Sigmoid colon (tissue), 4 donors: ENCODE data around the gene ARHGEF6.
"Not testable (repeated sequence)": the region's sequence is repeated elsewhere in the genome, so short reads cannot be mapped to it uniquely, and the experiment has no call there.

Experiments used
- EP300 ChIP-seq, 4 donors: sonication (generic); formaldehyde crosslinking; IDR thresholded peaks; one replicate each; pipeline ENCODE4 v1.6.1; 2017; ENCODE audit warnings: antibody characterized with exemption in 4 of 4
- POLR2A ChIP-seq, 2 donors: fragments of 450-650 bp; IDR thresholded peaks; one replicate each; pipeline ENCODE4 v1.6.1; 2016; ENCODE audit warnings: antibody characterized with exemption in 2 of 2, mild to moderate bottlenecking in 2 of 2, moderate library complexity in 2 of 2
- POLR2AphosphoS5 ChIP-seq, 4 donors: sonication (generic); formaldehyde crosslinking; IDR thresholded peaks; one replicate each; pipeline ENCODE4 v1.6.1; 2017; ENCODE audit warnings: antibody characterized with exemption in 4 of 4
- TF ChIP-seq, protein P1 (sequence below), 4 experiments: fragments of 450-650 bp in 3 of 4; fragments of 200-600 bp in 1 of 4; IDR thresholded peaks; one replicate each; pipeline ENCODE4 v1.5.1; 2016 to 2019; ENCODE audit warnings: antibody characterized with exemption in 4 of 4, mild to moderate bottlenecking in 3 of 4, moderate library complexity in 2 of 4

DNA sequence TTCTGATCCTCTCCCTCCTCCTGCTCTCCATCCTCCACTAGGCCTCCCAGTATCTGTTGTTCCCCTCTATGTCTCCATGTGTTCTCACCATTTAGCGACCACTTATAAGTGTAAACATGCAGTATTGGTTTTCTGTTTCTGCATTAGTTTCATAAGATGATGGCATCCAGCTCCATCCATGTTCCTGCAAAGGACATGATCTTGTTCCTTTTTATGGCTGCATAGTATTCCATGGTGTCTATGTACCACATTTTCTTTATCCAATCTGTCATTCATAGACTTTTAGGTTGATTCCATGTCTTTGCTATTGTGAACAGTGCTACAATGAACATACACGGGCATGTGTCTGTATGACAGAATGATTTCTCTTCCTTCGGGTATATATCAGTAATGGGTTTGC is 13.9 kb upstream of the ARHGEF6 start:
- not testable (repeated sequence) for TF ChIP-seq POLR2A, POLR2AphosphoS5, EP300 (IDR thresholded peaks at IDR 0.05)
- TF ChIP-seq, protein P1, sequence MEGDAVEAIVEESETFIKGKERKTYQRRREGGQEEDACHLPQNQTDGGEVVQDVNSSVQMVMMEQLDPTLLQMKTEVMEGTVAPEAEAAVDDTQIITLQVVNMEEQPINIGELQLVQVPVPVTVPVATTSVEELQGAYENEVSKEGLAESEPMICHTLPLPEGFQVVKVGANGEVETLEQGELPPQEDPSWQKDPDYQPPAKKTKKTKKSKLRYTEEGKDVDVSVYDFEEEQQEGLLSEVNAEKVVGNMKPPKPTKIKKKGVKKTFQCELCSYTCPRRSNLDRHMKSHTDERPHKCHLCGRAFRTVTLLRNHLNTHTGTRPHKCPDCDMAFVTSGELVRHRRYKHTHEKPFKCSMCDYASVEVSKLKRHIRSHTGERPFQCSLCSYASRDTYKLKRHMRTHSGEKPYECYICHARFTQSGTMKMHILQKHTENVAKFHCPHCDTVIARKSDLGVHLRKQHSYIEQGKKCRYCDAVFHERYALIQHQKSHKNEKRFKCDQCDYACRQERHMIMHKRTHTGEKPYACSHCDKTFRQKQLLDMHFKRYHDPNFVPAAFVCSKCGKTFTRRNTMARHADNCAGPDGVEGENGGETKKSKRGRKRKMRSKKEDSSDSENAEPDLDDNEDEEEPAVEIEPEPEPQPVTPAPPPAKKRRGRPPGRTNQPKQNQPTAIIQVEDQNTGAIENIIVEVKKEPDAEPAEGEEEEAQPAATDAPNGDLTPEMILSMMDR (IDR thresholded peaks at IDR 0.05), result not testable (repeated sequence)
